Measurements from ENCODE around the gene NMRK1. TPM values are rescaled to one million over a fixed set of nuclear protein-coding genes. Genes with fewer than 3 reads are reported as not detected.

The NMRK1 gene
- total RNA-seq, 1 experiment from 2014 or later = 7.8 TPM

DNA sequence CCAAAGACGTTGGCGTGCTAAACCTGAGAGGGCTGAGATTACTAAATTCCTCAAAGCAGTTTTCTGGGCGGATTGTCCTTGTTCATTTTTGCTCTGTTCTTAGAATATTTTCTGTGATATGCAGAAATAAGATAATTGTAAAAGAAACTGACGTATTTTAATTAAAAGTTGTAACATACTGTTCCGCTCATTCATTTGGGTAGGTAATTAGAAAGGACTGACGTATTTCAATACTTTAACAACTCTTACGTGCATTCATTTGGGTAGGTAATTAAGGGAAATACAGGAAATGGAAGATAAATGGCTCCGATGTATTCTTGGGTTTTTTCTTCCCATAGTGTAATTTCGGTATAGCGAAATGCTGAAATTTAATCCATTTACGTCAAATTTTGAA is 1.4 kb upstream of the NMRK1 start:
- ChIA-PET RAD21 (ENCODE audit: low non-redundant PET in 1 of 2, low total read pairs in 2 of 2, uncharacterized antibody in 2 of 2, unreplicated experiment in 2 of 2) (no interaction called here), POLR2A (no interaction called here), CTCF (no interaction called here)
- Histone ChIP-seq H3K27ac (ENCODE audit: low read depth, low read length) (peak overlapping the region; percentile 79; the same call in 1 of the 2 replicates), H3K9me3 (ENCODE audit: control insufficient read depth in 1 of 2, insufficient read depth in 1 of 2, low read depth in 1 of 2, low read length in 2 of 2) (no peaks in the 10 kb centered on the region), H3K79me2 (ENCODE audit: insufficient read depth, low read length) (peaks cover 11% of the 10 kb centered on the region; the same call in 1 of the 2 replicates), H4K20me1 (ENCODE audit: insufficient read depth) (no peaks in the 10 kb centered on the region), H3K9me2 (ENCODE audit: insufficient read depth) (no peaks in the 10 kb centered on the region), H3K36me3 (ENCODE audit: control insufficient read depth in 1 of 2, insufficient read depth in 2 of 2, low read length in 2 of 2) (no peaks in the 10 kb centered on the region), H3K27me3 (ENCODE audit: insufficient read depth, low read length) (no peaks in the 10 kb centered on the region), H3K4me2 (ENCODE audit: low read length) (peak overlapping the region; percentile 91), H3K4me3 (replicated peaks in 1 of 2; ENCODE audit: low read depth in 1 of 2, low read length in 2 of 2) (peak overlapping the region; percentile 78 to 86), H3K9ac (ENCODE audit: low read length) (peak overlapping the region; percentile 68), H2AFZ (ENCODE audit: low read depth, low read length, poor library complexity, severe bottlenecking) (peak overlapping the region; percentile 86), H3K4me1 (ENCODE audit: control insufficient read depth in 1 of 2, insufficient read depth in 2 of 2, low read length in 2 of 2) (peaks cover 12 to 19% of the 10 kb centered on the region in 2 experiments; a peak in 3 of 4 replicates)
- no peak for TF ChIP-seq CBX3 (IDR thresholded peaks at IDR 0.05; ENCODE audit: low read depth)
- TF ChIP-seq, protein P1, sequence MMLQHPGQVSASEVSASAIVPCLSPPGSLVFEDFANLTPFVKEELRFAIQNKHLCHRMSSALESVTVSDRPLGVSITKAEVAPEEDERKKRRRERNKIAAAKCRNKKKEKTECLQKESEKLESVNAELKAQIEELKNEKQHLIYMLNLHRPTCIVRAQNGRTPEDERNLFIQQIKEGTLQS (IDR thresholded peaks at IDR 0.05) = no peak
- TF ChIP-seq, protein P2, sequence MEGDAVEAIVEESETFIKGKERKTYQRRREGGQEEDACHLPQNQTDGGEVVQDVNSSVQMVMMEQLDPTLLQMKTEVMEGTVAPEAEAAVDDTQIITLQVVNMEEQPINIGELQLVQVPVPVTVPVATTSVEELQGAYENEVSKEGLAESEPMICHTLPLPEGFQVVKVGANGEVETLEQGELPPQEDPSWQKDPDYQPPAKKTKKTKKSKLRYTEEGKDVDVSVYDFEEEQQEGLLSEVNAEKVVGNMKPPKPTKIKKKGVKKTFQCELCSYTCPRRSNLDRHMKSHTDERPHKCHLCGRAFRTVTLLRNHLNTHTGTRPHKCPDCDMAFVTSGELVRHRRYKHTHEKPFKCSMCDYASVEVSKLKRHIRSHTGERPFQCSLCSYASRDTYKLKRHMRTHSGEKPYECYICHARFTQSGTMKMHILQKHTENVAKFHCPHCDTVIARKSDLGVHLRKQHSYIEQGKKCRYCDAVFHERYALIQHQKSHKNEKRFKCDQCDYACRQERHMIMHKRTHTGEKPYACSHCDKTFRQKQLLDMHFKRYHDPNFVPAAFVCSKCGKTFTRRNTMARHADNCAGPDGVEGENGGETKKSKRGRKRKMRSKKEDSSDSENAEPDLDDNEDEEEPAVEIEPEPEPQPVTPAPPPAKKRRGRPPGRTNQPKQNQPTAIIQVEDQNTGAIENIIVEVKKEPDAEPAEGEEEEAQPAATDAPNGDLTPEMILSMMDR (IDR thresholded peaks at IDR 0.05 in 2 of 3, conservative IDR thresholded peaks at IDR 0.05 in 1 of 3; ENCODE audit: borderline replicate concordance in 1 of 3, insufficient read depth in 1 of 3, low read depth in 2 of 3, low read length in 2 of 3) = no peak
- TF ChIP-seq POLR2A (IDR thresholded peaks at IDR 0.05; ENCODE audit: borderline replicate concordance, extremely low read depth, insufficient read depth, insufficient read length) = no peak
- no peak for TF ChIP-seq CEBPB (IDR thresholded peaks at IDR 0.05; ENCODE audit: low read depth)
- no peak for TF ChIP-seq SRF (IDR thresholded peaks at IDR 0.05; ENCODE audit: low read depth)
- no peak for TF ChIP-seq ELF1 (IDR thresholded peaks at IDR 0.05; ENCODE audit: borderline replicate concordance, low read depth)
- no peak for TF ChIP-seq RAD21 (IDR thresholded peaks at IDR 0.05; ENCODE audit: low read depth)
- TF ChIP-seq EGR1 (IDR thresholded peaks at IDR 0.05; ENCODE audit: low read depth) = no peak
- TF ChIP-seq EZH2phosphoT487 (IDR thresholded peaks at IDR 0.05; ENCODE audit: borderline replicate concordance) = no peak
- no peak for TF ChIP-seq FOSL1 (IDR thresholded peaks at IDR 0.05; ENCODE audit: low read depth)
- TF ChIP-seq JUND (IDR thresholded peaks at IDR 0.05) = no peak
- TF ChIP-seq EZH2 (IDR thresholded peaks at IDR 0.05) = no peak
- no peak for TF ChIP-seq TCF7L2 (IDR thresholded peaks at IDR 0.05; ENCODE audit: borderline replicate concordance, extremely low read depth, insufficient read depth, insufficient read length)
- no peak for TF ChIP-seq YY1 (IDR thresholded peaks at IDR 0.05; ENCODE audit: extremely low read depth, insufficient replicate concordance, low read depth, low read length)
- no peak for TF ChIP-seq POLR2AphosphoS5 (IDR thresholded peaks at IDR 0.05; ENCODE audit: low read depth, low read length)
- TF ChIP-seq, protein P3, sequence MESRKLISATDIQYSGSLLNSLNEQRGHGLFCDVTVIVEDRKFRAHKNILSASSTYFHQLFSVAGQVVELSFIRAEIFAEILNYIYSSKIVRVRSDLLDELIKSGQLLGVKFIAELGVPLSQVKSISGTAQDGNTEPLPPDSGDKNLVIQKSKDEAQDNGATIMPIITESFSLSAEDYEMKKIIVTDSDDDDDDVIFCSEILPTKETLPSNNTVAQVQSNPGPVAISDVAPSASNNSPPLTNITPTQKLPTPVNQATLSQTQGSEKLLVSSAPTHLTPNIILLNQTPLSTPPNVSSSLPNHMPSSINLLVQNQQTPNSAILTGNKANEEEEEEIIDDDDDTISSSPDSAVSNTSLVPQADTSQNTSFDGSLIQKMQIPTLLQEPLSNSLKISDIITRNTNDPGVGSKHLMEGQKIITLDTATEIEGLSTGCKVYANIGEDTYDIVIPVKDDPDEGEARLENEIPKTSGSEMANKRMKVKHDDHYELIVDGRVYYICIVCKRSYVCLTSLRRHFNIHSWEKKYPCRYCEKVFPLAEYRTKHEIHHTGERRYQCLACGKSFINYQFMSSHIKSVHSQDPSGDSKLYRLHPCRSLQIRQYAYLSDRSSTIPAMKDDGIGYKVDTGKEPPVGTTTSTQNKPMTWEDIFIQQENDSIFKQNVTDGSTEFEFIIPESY (IDR thresholded peaks at IDR 0.05; ENCODE audit: extremely low read depth, insufficient replicate concordance, low read length) = no peak
- TF ChIP-seq SP1 (IDR thresholded peaks at IDR 0.05; ENCODE audit: low read depth) = no peak
- TSS peak; percentile 40 for BruUV-seq (replicated peaks)
- DNase-seq (ENCODE audit: low read depth, low spot score) (no peak), ATAC-seq (no peak)
- intact Hi-C loops (cut with micrococcal nuclease) = loop anchor here (5.0 kb wide), 1 partner anchor 137 kb away; the partner anchor contains the start of gene C9orf40

All from HCT116 (cell line).